Mesendoderm (in vitro differentiated cells): ENCODE data around the gene NCMAP.

Experiments
- DNase-seq: peaks from one replicate; pipeline ENCODE4 v3.0.0; 2013
- H2AK5ac ChIP-seq: 2 replicates; pipeline ENCODE4 v1.6.1; 2013; ENCODE audit warnings: low read length, inconsistent platforms
- H2BK120ac ChIP-seq: 2 replicates; pipeline ENCODE4 v1.6.1; 2013; ENCODE audit warnings: low read depth, mild to moderate bottlenecking, low read length, moderate library complexity, mixed read lengths
- H2BK15ac ChIP-seq: replicated peaks from 2 replicates; pipeline ENCODE4 v1.6.1; 2013; ENCODE audit warnings: low read depth, mild to moderate bottlenecking, moderate library complexity
- H2BK5ac ChIP-seq: 2 replicates; pipeline ENCODE4 v1.6.1; 2013; ENCODE audit warnings: low read length, inconsistent platforms
- H3K18ac ChIP-seq: 2 replicates; pipeline ENCODE4 v1.6.1; 2013; ENCODE audit warnings: mild to moderate bottlenecking, low read length, mixed read lengths
- H3K23ac ChIP-seq: one replicate; pipeline ENCODE4 v1.6.1; 2013; ENCODE audit warnings: low read length
- H3K27ac ChIP-seq: 2 replicates; pipeline ENCODE4 v1.5.1; 2013; ENCODE audit warnings: low read depth, mild to moderate bottlenecking, inconsistent platforms, low read length, moderate library complexity
- H3K27me3 ChIP-seq: 2 replicates; pipeline ENCODE4 v1.6.1; 2013; ENCODE audit warnings: low read length, control low read depth, mild to moderate bottlenecking, inconsistent platforms; ENCODE audit not compliant: insufficient read depth, poor library complexity
- H3K36me3 ChIP-seq: 2 replicates; pipeline ENCODE4 v1.6.1; 2013; ENCODE audit warnings: low read length, inconsistent platforms; ENCODE audit not compliant: control insufficient read depth, insufficient read depth
- H3K4ac ChIP-seq: one replicate; pipeline ENCODE4 v1.6.1; 2013; ENCODE audit warnings: low read depth, mild to moderate bottlenecking, low read length, moderate library complexity
- H3K4me1 ChIP-seq: 2 replicates; pipeline ENCODE4 v1.6.1; 2013; ENCODE audit warnings: low read depth, low read length, inconsistent platforms; ENCODE audit not compliant: control insufficient read depth
- H3K4me2 ChIP-seq: 2 replicates; pipeline ENCODE4 v1.6.1; 2013; ENCODE audit warnings: low read length
- H3K4me3 ChIP-seq: 2 replicates; pipeline ENCODE4 v1.5.1; 2013; ENCODE audit warnings: mild to moderate bottlenecking, low read length
- H3K56ac ChIP-seq: one replicate; pipeline ENCODE4 v1.6.1; 2013; ENCODE audit warnings: low read length
- H3K79me1 ChIP-seq: 2 replicates; pipeline ENCODE4 v1.6.1; 2013; ENCODE audit warnings: low read length, inconsistent platforms
- H3K79me2 ChIP-seq: 2 replicates; pipeline ENCODE4 v1.6.1; 2013; ENCODE audit warnings: mild to moderate bottlenecking, low read length; ENCODE audit not compliant: control insufficient read depth, insufficient read depth
- H3K9ac ChIP-seq: 2 replicates; pipeline ENCODE4 v1.6.1; 2013; ENCODE audit warnings: low read length, inconsistent platforms
- H4K5ac ChIP-seq: one replicate; pipeline ENCODE4 v1.6.1; 2013; ENCODE audit warnings: low read length
- H4K8ac ChIP-seq: one replicate; pipeline ENCODE4 v1.6.1; 2013; ENCODE audit warnings: low read depth, mild to moderate bottlenecking, control low read depth, low read length, moderate library complexity
- WGBS: extraction: QIAGEN DNeasy Blood & Tissue Kit; methylation state at CpG from one replicate; pipeline ENCODE4 v1.1.7; 2013; ENCODE audit warnings: low lambda C conversion rate, missing lambda C conversion rate; ENCODE audit not compliant: insufficient coverage; ENCODE audit errors: extremely low coverage; 5-methylcytosine and 5-hydroxymethylcytosine counted together

Gene NCMAP

DNA sequence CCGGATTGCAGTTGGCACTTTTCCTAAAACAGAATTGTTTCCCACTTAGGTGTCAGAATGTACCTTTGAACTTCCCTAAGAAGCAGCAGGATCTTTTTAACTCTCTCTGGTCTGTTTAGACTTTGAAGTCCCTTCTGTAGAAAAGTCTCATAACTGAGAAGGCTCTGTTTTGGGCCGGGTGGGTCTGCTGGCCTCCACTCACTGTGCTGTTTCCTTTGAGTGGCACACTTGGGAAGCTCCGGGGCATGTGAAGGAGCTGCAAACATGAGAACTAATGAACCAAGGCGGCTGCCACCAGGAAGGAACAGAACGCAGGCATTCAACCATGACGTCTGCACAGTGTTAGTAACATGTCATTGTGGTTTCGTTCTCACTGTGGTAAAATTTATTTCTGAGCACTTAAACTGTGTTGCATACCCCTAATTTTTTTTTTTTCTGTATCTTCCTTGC lies 19.5 kb upstream of the NCMAP start:
- Histone ChIP-seq H2BK15ac (no peak overlapping the region), H4K5ac (no peak overlapping the region), H3K23ac (no peak overlapping the region), H3K27ac (no peak overlapping the region), H4K8ac (no peak overlapping the region), H3K79me2 (no peaks in the 10 kb centered on the region), H3K9ac (no peak overlapping the region), H3K4me2 (no peak overlapping the region), H2AK5ac (no peak overlapping the region), H3K36me3 (no peaks in the 10 kb centered on the region), H3K4me3 (no peak overlapping the region), H2BK5ac (no peak overlapping the region), H3K18ac (no peak overlapping the region), H3K4ac (no peak overlapping the region), H3K56ac (no peak overlapping the region), H3K79me1 (no peaks in the 10 kb centered on the region), H2BK120ac (no peak overlapping the region), H3K27me3 (no peaks in the 10 kb centered on the region), H3K4me1 (no peaks in the 10 kb centered on the region)
- no CpG with 5 or more reads among the region's 7 CpGs for WGBS
- no peak for DNase-seq

GRCh38 chr1:24540051-24540905 lies 15.6 kb upstream of the NCMAP start:
- no peaks in the 10 kb centered on the region for H3K4me1 ChIP-seq
- H3K79me1 ChIP-seq: no peaks in the 10 kb centered on the region
- no peak overlapping the region for H4K5ac ChIP-seq
- no peaks in the 10 kb centered on the region for H3K27me3 ChIP-seq
- H3K56ac ChIP-seq: no peak overlapping the region
- no peak overlapping the region for H3K27ac ChIP-seq
- no peak overlapping the region for H2BK5ac ChIP-seq
- H2AK5ac ChIP-seq: no peak overlapping the region
- H3K4me3 ChIP-seq: no peak overlapping the region
- no peak overlapping the region for H3K23ac ChIP-seq
- no peak overlapping the region for H4K8ac ChIP-seq
- DNase-seq: no peak
- no CpG with 5 or more reads among the region's 15 CpGs for WGBS
- H3K9ac ChIP-seq: no peak overlapping the region
- no peak overlapping the region for H3K4me2 ChIP-seq
- no peaks in the 10 kb centered on the region for H3K36me3 ChIP-seq
- H3K18ac ChIP-seq: no peak overlapping the region
- no peaks in the 10 kb centered on the region for H3K79me2 ChIP-seq
- no peak overlapping the region for H3K4ac ChIP-seq
- no peak overlapping the region for H2BK120ac ChIP-seq
- H2BK15ac ChIP-seq: no peak overlapping the region

DNA sequence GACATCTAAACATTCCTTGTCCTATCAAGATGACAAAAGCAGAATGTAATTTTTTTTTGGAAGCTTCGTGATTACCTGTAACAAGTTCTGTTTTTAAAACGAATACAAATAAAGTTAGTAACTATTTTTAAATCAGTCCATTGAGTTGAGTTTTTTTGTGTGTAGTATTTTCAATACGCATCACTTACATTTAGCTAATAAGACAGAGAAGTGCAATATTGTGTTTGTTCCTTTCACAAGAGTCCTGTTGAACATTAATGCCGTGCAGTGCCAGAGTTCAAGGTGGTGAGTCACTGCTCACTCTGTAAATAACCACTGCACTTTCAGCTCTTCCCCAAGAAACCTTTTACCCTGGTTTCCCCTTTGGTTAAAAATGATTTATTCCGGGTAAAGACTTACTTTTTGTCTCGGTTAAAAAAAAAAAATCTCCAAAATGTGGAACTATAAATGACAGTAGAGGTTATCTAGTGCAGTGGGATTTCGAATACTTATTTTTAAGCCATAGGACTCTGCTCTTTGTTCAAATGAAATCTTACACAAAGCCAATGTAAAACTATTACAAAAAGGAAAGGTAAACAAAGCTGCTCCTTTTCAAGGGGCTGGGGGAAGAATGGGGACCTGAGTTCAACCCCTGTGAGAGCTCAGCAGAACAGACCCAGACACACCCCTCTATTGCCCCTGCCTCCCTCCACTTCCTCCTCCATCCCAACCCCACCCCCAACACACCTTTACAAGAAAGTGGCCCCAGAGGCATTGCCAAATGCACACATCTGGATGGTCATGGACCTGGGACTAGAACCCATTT lies 14.8 kb upstream of the NCMAP start:
- Histone ChIP-seq H3K27me3 (no peaks in the 10 kb centered on the region), H3K23ac (no peak overlapping the region), H2AK5ac (no peak overlapping the region), H3K4me1 (no peaks in the 10 kb centered on the region), H3K27ac (no peak overlapping the region), H3K79me1 (no peaks in the 10 kb centered on the region), H3K36me3 (no peaks in the 10 kb centered on the region), H3K56ac (no peak overlapping the region), H3K4me3 (no peak overlapping the region), H4K8ac (no peak overlapping the region), H3K9ac (no peak overlapping the region), H3K18ac (no peak overlapping the region), H3K4ac (no peak overlapping the region), H3K4me2 (no peak overlapping the region), H2BK5ac (no peak overlapping the region), H3K79me2 (no peaks in the 10 kb centered on the region), H4K5ac (no peak overlapping the region), H2BK15ac (no peak overlapping the region), H2BK120ac (no peak overlapping the region)
- WGBS: no CpG with 5 or more reads among the region's 7 CpGs
- no peak for DNase-seq

GRCh38 chr1:24541711-24542346 lies 14.1 kb upstream of the NCMAP start:
- no peak overlapping the region for H2BK5ac ChIP-seq
- no CpG with 5 or more reads among the region's 8 CpGs for WGBS
- no peak for DNase-seq
- no peak overlapping the region for H3K18ac ChIP-seq
- no peak overlapping the region for H4K8ac ChIP-seq
- no peak overlapping the region for H3K56ac ChIP-seq
- no peak overlapping the region for H3K4ac ChIP-seq
- no peaks in the 10 kb centered on the region for H3K27me3 ChIP-seq
- no peak overlapping the region for H2BK15ac ChIP-seq
- no peak overlapping the region for H3K4me2 ChIP-seq
- no peak overlapping the region for H4K5ac ChIP-seq
- H3K36me3 ChIP-seq: no peaks in the 10 kb centered on the region
- H3K9ac ChIP-seq: no peak overlapping the region
- H3K23ac ChIP-seq: no peak overlapping the region
- no peak overlapping the region for H2AK5ac ChIP-seq
- H3K79me1 ChIP-seq: no peaks in the 10 kb centered on the region
- H2BK120ac ChIP-seq: no peak overlapping the region
- no peak overlapping the region for H3K27ac ChIP-seq
- H3K4me3 ChIP-seq: no peak overlapping the region
- H3K4me1 ChIP-seq: no peaks in the 10 kb centered on the region
- no peaks in the 10 kb centered on the region for H3K79me2 ChIP-seq

GRCh38 chr1:24544239-24544638 lies 11.6 kb upstream of the NCMAP start:
- Histone ChIP-seq H3K56ac (no peak overlapping the region), H3K4ac (no peak overlapping the region), H3K4me1 (no peaks in the 10 kb centered on the region), H3K4me3 (no peak overlapping the region), H3K79me2 (no peaks in the 10 kb centered on the region), H3K23ac (no peak overlapping the region), H4K5ac (no peak overlapping the region), H3K9ac (no peak overlapping the region), H2AK5ac (no peak overlapping the region), H3K18ac (no peak overlapping the region), H3K27ac (no peak overlapping the region), H3K4me2 (no peak overlapping the region), H4K8ac (no peak overlapping the region), H2BK5ac (no peak overlapping the region), H3K79me1 (no peaks in the 10 kb centered on the region), H2BK15ac (no peak overlapping the region), H2BK120ac (no peak overlapping the region), H3K27me3 (no peaks in the 10 kb centered on the region), H3K36me3 (no peaks in the 10 kb centered on the region)
- no peak for DNase-seq
